ENCODE results near the gene NCOA4.

The NCOA4 gene

DNA sequence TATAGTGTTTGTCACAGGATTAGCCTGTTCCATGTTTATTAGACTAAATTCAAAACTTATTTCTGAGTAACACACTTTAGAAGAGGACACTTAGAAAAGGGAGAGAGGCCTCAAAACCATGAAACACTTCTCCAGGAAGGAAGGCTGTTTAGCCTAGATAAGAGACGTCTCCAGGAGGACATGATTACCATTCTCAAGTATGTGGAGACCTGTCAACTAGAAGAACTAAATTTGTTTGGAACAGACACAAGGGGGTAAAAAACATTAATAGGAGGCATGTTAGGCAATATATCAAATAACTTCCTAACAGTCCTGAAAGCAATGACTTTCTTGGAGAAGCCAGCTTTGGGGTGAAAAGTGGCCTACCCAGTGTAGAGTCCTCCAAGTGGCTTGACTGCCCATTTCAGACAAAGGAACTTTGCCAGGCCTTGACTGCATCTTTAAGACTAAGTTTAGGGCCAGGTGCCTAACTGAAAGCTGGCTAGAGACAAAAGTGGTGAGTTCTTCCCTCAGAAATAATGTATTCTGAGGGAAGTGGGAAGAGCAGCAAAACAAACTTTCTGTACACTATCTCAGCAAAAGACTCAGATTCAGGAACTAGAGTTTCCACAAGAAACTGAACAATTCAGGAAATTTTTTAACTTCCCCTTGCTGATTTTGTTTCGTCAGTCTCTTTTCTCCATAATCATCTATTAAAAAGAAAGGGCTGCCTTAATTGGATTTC, 11.8 kb downstream of the NCOA4 start:
- peak; percentile 45; the same call in 1 of the 2 replicates for TF ChIP-seq SPI1 (IDR thresholded peaks at IDR 0.05; ENCODE audit: borderline replicate concordance, low read depth)
- TF ChIP-seq, protein P1, sequence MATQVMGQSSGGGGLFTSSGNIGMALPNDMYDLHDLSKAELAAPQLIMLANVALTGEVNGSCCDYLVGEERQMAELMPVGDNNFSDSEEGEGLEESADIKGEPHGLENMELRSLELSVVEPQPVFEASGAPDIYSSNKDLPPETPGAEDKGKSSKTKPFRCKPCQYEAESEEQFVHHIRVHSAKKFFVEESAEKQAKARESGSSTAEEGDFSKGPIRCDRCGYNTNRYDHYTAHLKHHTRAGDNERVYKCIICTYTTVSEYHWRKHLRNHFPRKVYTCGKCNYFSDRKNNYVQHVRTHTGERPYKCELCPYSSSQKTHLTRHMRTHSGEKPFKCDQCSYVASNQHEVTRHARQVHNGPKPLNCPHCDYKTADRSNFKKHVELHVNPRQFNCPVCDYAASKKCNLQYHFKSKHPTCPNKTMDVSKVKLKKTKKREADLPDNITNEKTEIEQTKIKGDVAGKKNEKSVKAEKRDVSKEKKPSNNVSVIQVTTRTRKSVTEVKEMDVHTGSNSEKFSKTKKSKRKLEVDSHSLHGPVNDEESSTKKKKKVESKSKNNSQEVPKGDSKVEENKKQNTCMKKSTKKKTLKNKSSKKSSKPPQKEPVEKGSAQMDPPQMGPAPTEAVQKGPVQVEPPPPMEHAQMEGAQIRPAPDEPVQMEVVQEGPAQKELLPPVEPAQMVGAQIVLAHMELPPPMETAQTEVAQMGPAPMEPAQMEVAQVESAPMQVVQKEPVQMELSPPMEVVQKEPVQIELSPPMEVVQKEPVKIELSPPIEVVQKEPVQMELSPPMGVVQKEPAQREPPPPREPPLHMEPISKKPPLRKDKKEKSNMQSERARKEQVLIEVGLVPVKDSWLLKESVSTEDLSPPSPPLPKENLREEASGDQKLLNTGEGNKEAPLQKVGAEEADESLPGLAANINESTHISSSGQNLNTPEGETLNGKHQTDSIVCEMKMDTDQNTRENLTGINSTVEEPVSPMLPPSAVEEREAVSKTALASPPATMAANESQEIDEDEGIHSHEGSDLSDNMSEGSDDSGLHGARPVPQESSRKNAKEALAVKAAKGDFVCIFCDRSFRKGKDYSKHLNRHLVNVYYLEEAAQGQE (IDR thresholded peaks at IDR 0.05; ENCODE audit: insufficient replicate concordance, low read depth), result no peak
- TF ChIP-seq, protein P2, sequence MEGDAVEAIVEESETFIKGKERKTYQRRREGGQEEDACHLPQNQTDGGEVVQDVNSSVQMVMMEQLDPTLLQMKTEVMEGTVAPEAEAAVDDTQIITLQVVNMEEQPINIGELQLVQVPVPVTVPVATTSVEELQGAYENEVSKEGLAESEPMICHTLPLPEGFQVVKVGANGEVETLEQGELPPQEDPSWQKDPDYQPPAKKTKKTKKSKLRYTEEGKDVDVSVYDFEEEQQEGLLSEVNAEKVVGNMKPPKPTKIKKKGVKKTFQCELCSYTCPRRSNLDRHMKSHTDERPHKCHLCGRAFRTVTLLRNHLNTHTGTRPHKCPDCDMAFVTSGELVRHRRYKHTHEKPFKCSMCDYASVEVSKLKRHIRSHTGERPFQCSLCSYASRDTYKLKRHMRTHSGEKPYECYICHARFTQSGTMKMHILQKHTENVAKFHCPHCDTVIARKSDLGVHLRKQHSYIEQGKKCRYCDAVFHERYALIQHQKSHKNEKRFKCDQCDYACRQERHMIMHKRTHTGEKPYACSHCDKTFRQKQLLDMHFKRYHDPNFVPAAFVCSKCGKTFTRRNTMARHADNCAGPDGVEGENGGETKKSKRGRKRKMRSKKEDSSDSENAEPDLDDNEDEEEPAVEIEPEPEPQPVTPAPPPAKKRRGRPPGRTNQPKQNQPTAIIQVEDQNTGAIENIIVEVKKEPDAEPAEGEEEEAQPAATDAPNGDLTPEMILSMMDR (IDR thresholded peaks at IDR 0.05; ENCODE audit: insufficient read depth, low read length), result no peak
- TF ChIP-seq GABPA (IDR thresholded peaks at IDR 0.05; ENCODE audit: low read depth), result no peak
- peak overlapping the region; percentile 62; the same call in 1 of the 2 replicates for H3K27ac ChIP-seq (replicated peaks)
- no peak overlapping the region for H3K4me3 ChIP-seq (replicated peaks; ENCODE audit: insufficient read depth, low read length)
- H3K27me3 ChIP-seq (ENCODE audit: insufficient read depth, poor library complexity, severe bottlenecking), result no peaks in the 10 kb centered on the region
- no peak for DNase-seq (ENCODE audit: low read depth in 1 of 2, low spot score in 1 of 2)

DNA sequence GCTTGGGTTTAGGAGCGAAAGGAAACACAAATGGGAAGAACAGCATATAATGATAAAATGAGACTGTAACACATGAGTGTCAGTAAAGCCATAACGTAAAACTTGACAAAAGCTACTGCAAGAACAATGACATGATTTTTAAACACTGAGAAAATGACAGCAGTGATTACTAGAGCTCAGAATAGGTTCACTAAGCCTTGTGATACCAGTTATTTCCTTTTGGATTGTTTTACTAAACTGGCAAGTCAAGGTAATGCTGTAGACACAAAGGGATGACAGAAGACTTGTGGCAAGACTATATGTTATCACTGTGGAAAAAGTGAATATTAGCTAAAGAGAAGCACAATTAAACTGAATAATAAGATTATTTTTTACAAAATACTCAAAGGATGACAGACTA, 12.7 kb downstream of the NCOA4 start:
- no peak for TF ChIP-seq POLR2AphosphoS5 (IDR thresholded peaks at IDR 0.05; ENCODE audit: low read depth)
- TF ChIP-seq, protein P2 (IDR thresholded peaks at IDR 0.05; ENCODE audit: insufficient read depth, low read length), result no peak
- no peak for TF ChIP-seq GABPA (IDR thresholded peaks at IDR 0.05; ENCODE audit: low read depth)
- TF ChIP-seq, protein P1 (IDR thresholded peaks at IDR 0.05; ENCODE audit: insufficient replicate concordance, low read depth), result no peak
- Histone ChIP-seq H3K27me3 (ENCODE audit: insufficient read depth, poor library complexity, severe bottlenecking) (no peaks in the 10 kb centered on the region), H3K27ac (replicated peaks) (no peak overlapping the region), H3K4me3 (replicated peaks; ENCODE audit: insufficient read depth, low read length) (no peak overlapping the region)
- no peak for DNase-seq (ENCODE audit: low read depth in 1 of 2, low spot score in 1 of 2)

DNA sequence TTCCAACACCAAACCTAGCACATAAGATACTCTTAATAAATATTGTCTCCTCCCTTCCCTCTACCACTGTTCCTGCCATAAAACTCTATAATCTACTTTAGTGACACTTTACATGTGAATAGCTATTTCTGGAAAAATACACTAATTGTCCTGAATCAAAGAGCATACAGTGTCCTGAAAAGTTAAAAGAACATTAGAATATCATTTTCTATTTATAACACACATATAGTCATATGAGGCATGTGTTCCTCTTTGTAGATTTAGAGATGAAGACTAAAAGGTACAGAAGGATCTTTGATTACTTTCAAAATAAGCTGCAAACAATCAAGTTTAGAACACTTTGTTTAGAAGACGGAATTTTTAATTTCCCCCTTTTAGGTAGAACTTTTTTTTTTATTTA, 13.6 kb downstream of the NCOA4 start:
- Histone ChIP-seq H3K27me3 (ENCODE audit: insufficient read depth, poor library complexity, severe bottlenecking) (no peaks in the 10 kb centered on the region), H3K27ac (replicated peaks) (no peak overlapping the region), H3K4me3 (replicated peaks; ENCODE audit: insufficient read depth, low read length) (no peak overlapping the region)
- no peak for DNase-seq (ENCODE audit: low read depth in 1 of 2, low spot score in 1 of 2)
- TF ChIP-seq, protein P1 (IDR thresholded peaks at IDR 0.05; ENCODE audit: insufficient replicate concordance, low read depth), result no peak
- TF ChIP-seq, protein P2 (IDR thresholded peaks at IDR 0.05; ENCODE audit: insufficient read depth, low read length), result no peak
- no peak for TF ChIP-seq POLR2AphosphoS5 (IDR thresholded peaks at IDR 0.05; ENCODE audit: low read depth)
- TF ChIP-seq SPI1 (IDR thresholded peaks at IDR 0.05; ENCODE audit: borderline replicate concordance, low read depth), result no peak
- no peak for TF ChIP-seq GABPA (IDR thresholded peaks at IDR 0.05; ENCODE audit: low read depth)

Data from HL-60 (cell line).